T-helper 2 cell treated with Interferon-gamma antibody and Interleukin-4, amounts not matched to agents 100 ng/mL and 5 ng/mL, for 36 hours (primary cell): ENCODE measurements around the gene GLI1. TPM values are rescaled to one million over a fixed set of nuclear protein-coding genes. Genes with fewer than 3 reads are reported as not detected.
"Not testable (repeated sequence)": the region's sequence is repeated elsewhere in the genome, so short reads cannot be mapped to it uniquely, and the experiment has no call there.

Source experiments
- intact Hi-C: fragments of 100-400 bp; cut with micrococcal nuclease; formaldehyde crosslinking; loops from one replicate; pipeline ENCODE4 v1.15.1; 2023
- total RNA-seq: library from RNA; stranded (reverse); gene quantifications from 2 replicates; pipeline ENCODE4 v1.2.3, GENCODE V29; 2022

The GLI1 gene
- total RNA-seq, 1 donor from 2014 or later = 2.2 TPM

DNA sequence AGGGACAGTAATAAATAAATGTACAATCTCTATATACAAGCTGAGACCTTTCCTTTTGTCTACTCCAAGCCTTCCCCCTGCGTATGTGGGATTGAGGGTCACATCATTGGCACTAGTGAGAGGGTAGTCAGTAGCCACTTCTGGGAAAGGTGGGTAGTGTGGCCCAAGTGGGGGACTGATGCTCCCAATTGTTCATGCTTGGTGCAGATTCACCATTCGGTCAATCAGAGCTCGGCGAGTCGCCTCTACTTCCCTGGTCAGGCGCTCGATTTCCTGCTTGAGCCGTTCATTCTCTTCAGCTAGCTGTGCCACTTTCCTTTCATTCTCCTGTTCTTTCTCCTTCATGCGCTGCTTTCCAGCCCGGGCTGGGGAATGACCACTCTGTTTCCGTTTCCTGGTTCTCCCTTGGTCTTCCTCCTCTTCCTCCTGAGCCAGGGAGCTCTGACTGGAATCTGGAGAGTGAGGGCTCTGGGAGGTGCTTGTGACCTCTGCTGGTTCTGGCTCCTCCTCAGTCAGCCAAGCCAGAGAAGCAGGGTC is 57.1 kb downstream of the GLI1 start:
- intact Hi-C loops = no loop called here

DNA sequence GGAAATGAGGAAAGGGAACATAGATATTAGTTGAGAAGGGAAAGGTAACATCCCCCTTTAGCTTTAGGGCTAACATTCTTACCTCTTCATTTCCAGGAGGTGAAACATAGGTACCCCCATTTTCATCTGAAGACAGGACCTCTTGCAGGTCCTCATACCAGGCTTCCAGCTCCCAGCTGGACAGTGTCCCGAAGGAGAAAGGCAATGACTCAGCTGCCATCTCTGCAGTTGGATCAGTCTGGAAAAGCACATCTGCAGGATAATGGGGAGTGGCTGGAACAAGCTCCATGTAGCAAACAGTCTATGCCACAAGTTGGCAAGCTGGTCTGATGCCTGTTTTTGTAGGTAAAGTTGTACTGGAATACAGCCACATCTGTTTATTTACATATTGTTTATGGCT is 57.6 kb downstream of the GLI1 start:
- intact Hi-C loops = no loop called here

- intact Hi-C loops = not testable (repeated sequence)
These were observed 58.1 kb downstream of the GLI1 start for GRCh38 chr12:57517718-57518117.

DNA sequence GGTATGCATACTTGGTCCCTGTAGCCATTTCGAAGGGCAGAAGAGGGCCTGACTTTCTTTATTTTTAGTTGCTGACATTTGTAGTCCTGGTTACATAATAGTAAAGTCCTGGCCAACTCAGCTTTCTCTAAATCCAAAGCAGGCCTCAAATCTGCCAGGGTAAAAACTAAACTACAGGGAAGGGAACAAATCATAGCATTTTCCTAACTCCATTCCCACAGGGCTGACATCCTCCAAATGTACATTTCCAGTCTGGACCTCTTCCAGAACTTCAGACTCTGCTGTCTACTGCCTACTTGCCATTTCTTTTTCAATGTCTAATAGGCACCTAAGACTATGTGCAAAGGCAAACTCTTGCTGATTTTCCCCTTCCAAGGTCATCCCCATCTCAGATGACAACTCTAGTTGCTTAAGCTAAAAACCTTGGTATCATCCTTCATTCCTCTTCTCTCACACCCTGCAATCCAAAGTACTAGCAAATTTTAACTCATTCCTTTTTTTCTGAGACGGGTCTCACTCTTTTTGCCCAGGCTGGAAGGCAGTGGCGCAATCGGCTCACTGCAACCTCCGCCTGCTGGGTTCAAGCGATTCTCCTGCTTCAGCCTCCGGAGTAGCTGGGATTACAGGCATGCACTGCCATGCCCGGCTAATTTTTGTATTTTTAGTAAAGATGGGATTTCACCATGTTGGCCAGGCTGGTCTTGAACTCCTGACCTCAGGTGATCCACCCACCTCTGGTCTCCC is 58.8 kb downstream of the GLI1 start:
- intact Hi-C loops = no loop called here

GRCh38 chr12:57518920-57519795 is 59.6 kb downstream of the GLI1 start:
- intact Hi-C loops = no loop called here

GRCh38 chr12:57519796-57520052 is 60.1 kb downstream of the GLI1 start:
- intact Hi-C loops = loop anchor here (1.0 to 5.0 kb wide), 7 partner anchors 32 to 832 kb away; partner anchors contain the start of genes ARHGAP9, CDK4, PIP4K2C and PTGES3

DNA sequence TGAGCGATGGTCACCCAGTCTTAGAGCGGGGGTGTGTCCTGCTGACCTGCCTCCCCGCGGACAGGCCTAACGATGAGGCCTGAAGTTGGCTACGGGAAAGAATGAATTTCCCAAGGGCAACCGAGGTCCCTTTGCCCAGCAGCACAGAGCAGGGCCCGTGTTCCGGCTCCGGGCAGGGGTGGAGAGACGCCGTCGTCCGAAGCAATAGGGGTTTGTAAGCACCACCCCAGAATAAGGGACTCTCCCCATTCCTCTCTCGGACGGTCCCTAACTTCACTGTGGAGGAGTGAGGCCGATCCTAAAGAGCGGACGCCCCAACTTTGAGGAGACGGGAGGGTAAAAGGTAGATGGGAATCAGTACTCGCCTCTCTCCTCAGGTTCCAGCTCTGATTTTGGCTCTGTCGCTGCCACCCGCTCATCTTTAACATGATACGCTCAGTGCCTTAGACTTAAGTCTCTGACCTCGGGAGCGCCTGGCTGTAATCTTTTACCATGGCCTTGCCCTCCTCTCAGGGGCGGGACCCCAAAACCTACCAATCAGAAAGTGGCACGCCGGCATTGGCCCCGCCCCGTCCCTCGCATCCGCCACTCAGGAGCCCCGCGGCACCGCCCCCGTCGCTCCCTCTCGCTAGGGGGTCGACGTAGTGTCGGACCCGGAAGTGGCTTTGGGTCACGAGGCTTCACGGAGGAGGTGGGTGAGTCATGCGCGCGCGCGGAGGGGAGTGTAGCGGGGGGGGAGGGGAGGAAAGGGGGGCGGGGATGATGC is 60.7 kb downstream of the GLI1 start, which contains the start of gene DDIT3:
DDIT3 (minus strand) TSS at position 462 of the 766 bp plus-strand sequence. CDS start 3,108 bp downstream, outside the sequence.
- intact Hi-C loops = loop anchor here (1.0 to 5.0 kb wide), 7 partner anchors 33 to 833 kb away; partner anchors contain the start of genes ARHGAP9, CDK4, PIP4K2C and PTGES3

- intact Hi-C loops = loop anchor here (1.0 to 5.0 kb wide), 7 partner anchors 26 to 834 kb away; partner anchors contain the start of genes DCTN2, PIP4K2C and PTGES3
These were observed 62.0 kb downstream of the GLI1 start for GRCh38 chr12:57521525-57522010.

Other genes starting within 250 kb of the GLI1 start
- gene NXPH4, start 243.0 kb upstream of the GLI1 start, total RNA-seq = 0.43 and 1.0 TPM in 2 replicates
- gene SHMT2, start 230.1 kb upstream of the GLI1 start, total RNA-seq = 176 and 178 TPM in 2 replicates
- gene STAC3, start 208.6 kb upstream of the GLI1 start, total RNA-seq = 8.8 and 9.1 TPM in 2 replicates
- 65.1 and 67.2 TPM in 2 replicates for gene R3HDM2, start 28.7 kb upstream of the GLI1 start, total RNA-seq
- gene INHBC, start 25.0 kb upstream of the GLI1 start, total RNA-seq = not detected in 2 replicates
- not detected in 2 replicates for gene INHBE, start 4.5 kb upstream of the GLI1 start, total RNA-seq
- 171 and 172 TPM in 2 replicates for gene ARHGAP9, start 20.1 kb downstream of the GLI1 start, total RNA-seq
- 189 and 195 TPM in 2 replicates for gene MARS1, start 28.3 kb downstream of the GLI1 start, total RNA-seq
- gene DDIT3, start 60.7 kb downstream of the GLI1 start, total RNA-seq = 9.9 and 10.7 TPM in 2 replicates
- gene MBD6, start 63.0 kb downstream of the GLI1 start, total RNA-seq = 75.0 and 78.0 TPM in 2 replicates
- gene DCTN2, start 87.4 kb downstream of the GLI1 start, total RNA-seq = 85.7 and 88.4 TPM in 2 replicates
- gene KIF5A, start 90.3 kb downstream of the GLI1 start, total RNA-seq = 1.3 and 1.6 TPM in 2 replicates
- gene PIP4K2C, start 131.4 kb downstream of the GLI1 start, total RNA-seq = 19.7 and 22.8 TPM in 2 replicates
- 18.1 and 19.1 TPM in 2 replicates for gene DTX3, start 145.0 kb downstream of the GLI1 start, total RNA-seq
- 0.48 and 1.0 TPM in 2 replicates for gene ARHGEF25, start 151.7 kb downstream of the GLI1 start, total RNA-seq
- gene B4GALNT1, start 173.4 kb downstream of the GLI1 start, total RNA-seq = 1.5 and 1.9 TPM in 2 replicates
- gene OS9, start 234.3 kb downstream of the GLI1 start, total RNA-seq = 137 and 138 TPM in 2 replicates